ENCODE measurements around the gene OR2A14. TPM values are rescaled to one million over a fixed set of nuclear protein-coding genes. Genes with fewer than 3 reads are reported as not detected.
"Not testable (repeated sequence)": the region's sequence is repeated elsewhere in the genome, so short reads cannot be mapped to it uniquely, and the experiment has no call there.

The OR2A14 gene
- total RNA-seq, 5 donors from 2014 or later (not counting 1 experiment from before 2014, with no cell fraction given), result not detected

- H3K4me1 ChIP-seq (ENCODE audit: control insufficient read depth in 1 of 2, extremely low read depth in 1 of 2, insufficient read depth in 2 of 2, low read length in 2 of 2); POLR2A ChIA-PET; H3K9me3 Mint-ChIP-seq; H3K4me1 Mint-ChIP-seq; H3K36me3 ChIP-seq (ENCODE audit: control insufficient read depth in 2 of 2, extremely low read depth in 1 of 2, insufficient read depth in 1 of 2, low read length in 1 of 2); H3K9me3 ChIP-seq; H3K4me3 ChIP-seq (ENCODE audit: control insufficient read depth in 1 of 2, extremely low read depth in 1 of 2, low read length in 1 of 2); H3K27ac Mint-ChIP-seq; CTCF ChIA-PET; H3K36me3 Mint-ChIP-seq; H3K27ac ChIP-seq (ENCODE audit: low read length); H3K27me3 ChIP-seq (replicated peaks in 1 of 2; ENCODE audit: control insufficient read depth in 2 of 2, extremely low read depth in 1 of 2, insufficient read depth in 2 of 2, low read length in 1 of 2); H3K4me3 Mint-ChIP-seq; DNase-seq; ATAC-seq (replicated peaks in 1 of 4): not testable (repeated sequence)
- peaks cover 2 to 19% of the 10 kb centered on the region in 2 donors for H3K27me3 Mint-ChIP-seq
- WGBS (ENCODE audit: insufficient coverage), result 89% methylated on average over 2 of the region's 4 CpGs
Measured at GRCh38 chr7:144171594-144172350, 48.8 kb downstream of the OR2A14 start.

DNA sequence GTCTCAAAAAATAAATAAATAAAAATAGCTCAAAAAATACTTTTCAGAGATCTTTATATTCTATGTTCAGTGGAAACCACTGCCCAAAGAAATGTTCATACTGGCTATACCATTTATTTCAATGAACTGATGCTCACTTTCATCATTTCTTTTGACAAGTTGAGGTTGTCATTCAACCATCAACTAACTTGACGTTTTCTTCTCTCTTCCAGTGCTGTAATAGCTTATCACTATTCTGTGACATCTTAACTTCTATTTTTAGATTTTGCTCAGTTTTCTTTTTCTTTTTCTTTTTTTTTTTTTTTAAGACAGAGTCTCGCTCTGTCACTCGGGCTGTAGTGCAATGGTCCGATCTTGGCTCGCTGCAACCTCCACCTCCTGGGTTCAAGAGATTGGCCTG is 51.6 kb downstream of the OR2A14 start:
- H3K27me3 ChIP-seq (replicated peaks in 1 of 2; ENCODE audit: control insufficient read depth in 2 of 2, extremely low read depth in 1 of 2, insufficient read depth in 2 of 2, low read length in 1 of 2), result peaks cover 0 to 3% of the 10 kb centered on the region in 2 experiments
- H3K36me3 Mint-ChIP-seq, result peaks cover 3% of the 10 kb centered on the region
- H3K9me3 Mint-ChIP-seq, result peaks cover 5 to 9% (median 6%) of the 10 kb centered on the region in 3 donors
- H3K4me3 ChIP-seq (ENCODE audit: control insufficient read depth in 1 of 2, extremely low read depth in 1 of 2, low read length in 1 of 2), result no peak overlapping the region
- H3K27ac ChIP-seq (ENCODE audit: low read length), result no peak overlapping the region
- H3K27ac Mint-ChIP-seq, result no peak overlapping the region
- ATAC-seq (replicated peaks in 1 of 4) (no peak), DNase-seq (no peak)
- CTCF ChIA-PET, result interaction anchor here (0.7 to 1.3 kb wide), 3 partner anchors 61 to 219 kb away, joined by 3 to 6 read pairs (median 3); no protein-coding TSS in a partner anchor
- POLR2A ChIA-PET, result no interaction called here
- no peak overlapping the region for H3K4me3 Mint-ChIP-seq
- H3K27me3 Mint-ChIP-seq, result peaks cover 4 to 21% of the 10 kb centered on the region in 2 donors
- no peaks in the 10 kb centered on the region for H3K36me3 ChIP-seq (ENCODE audit: control insufficient read depth in 2 of 2, extremely low read depth in 1 of 2, insufficient read depth in 1 of 2, low read length in 1 of 2)
- no peaks in the 10 kb centered on the region for H3K4me1 ChIP-seq (ENCODE audit: control insufficient read depth in 1 of 2, extremely low read depth in 1 of 2, insufficient read depth in 2 of 2, low read length in 2 of 2)
- H3K4me1 Mint-ChIP-seq, result peaks cover 0 to 3% (median 0%) of the 10 kb centered on the region in 3 donors
- 84% methylated on average over 3 of the region's 5 CpGs for WGBS (ENCODE audit: insufficient coverage)
- H3K9me3 ChIP-seq, result no peaks in the 10 kb centered on the region

- ChIA-PET POLR2A (interaction anchor here in 1 of 2 donors (0.7 kb wide), 1 partner anchor 12 kb away, joined by 3 read pairs; no protein-coding TSS in a partner anchor), CTCF (interaction anchor here (0.6 to 1.6 kb wide), 5 partner anchors 9 to 1306 kb away, joined by 3 to 6 read pairs (median 3); no protein-coding TSS in a partner anchor)
- peak in 26 of 35 experiments; percentile 2 to 58 (median 18) for DNase-seq
- H3K27me3 Mint-ChIP-seq, result peaks cover 4 to 11% of the 10 kb centered on the region in 2 donors
- ATAC-seq (replicated peaks in 1 of 4), result peak; percentile 80 to 94 (median 90)
- H3K9me3 Mint-ChIP-seq; H3K4me3 ChIP-seq (ENCODE audit: control insufficient read depth in 1 of 2, extremely low read depth in 1 of 2, low read length in 1 of 2); H3K9me3 ChIP-seq; H3K27me3 ChIP-seq (replicated peaks in 1 of 2; ENCODE audit: control insufficient read depth in 2 of 2, extremely low read depth in 1 of 2, insufficient read depth in 2 of 2, low read length in 1 of 2); H3K4me3 Mint-ChIP-seq; H3K36me3 ChIP-seq (ENCODE audit: control insufficient read depth in 2 of 2, extremely low read depth in 1 of 2, insufficient read depth in 1 of 2, low read length in 1 of 2); H3K27ac ChIP-seq (ENCODE audit: low read length); H3K27ac Mint-ChIP-seq; H3K36me3 Mint-ChIP-seq; H3K4me1 ChIP-seq (ENCODE audit: control insufficient read depth in 1 of 2, extremely low read depth in 1 of 2, insufficient read depth in 2 of 2, low read length in 2 of 2); H3K4me1 Mint-ChIP-seq: not testable (repeated sequence)
- WGBS (ENCODE audit: insufficient coverage), result no CpG with 5 or more reads among the region's 10 CpGs
Measured at GRCh38 chr7:144178380-144179164, 55.6 kb downstream of the OR2A14 start.

GRCh38 chr7:144179165-144179479 is 56.1 kb downstream of the OR2A14 start:
- H3K4me1 ChIP-seq (ENCODE audit: control insufficient read depth in 1 of 2, extremely low read depth in 1 of 2, insufficient read depth in 2 of 2, low read length in 2 of 2); DNase-seq; H3K4me1 Mint-ChIP-seq; H3K36me3 Mint-ChIP-seq; H3K27ac ChIP-seq (ENCODE audit: low read length); H3K9me3 ChIP-seq; ATAC-seq (replicated peaks in 1 of 4); H3K9me3 Mint-ChIP-seq; H3K27me3 Mint-ChIP-seq; H3K4me3 ChIP-seq (ENCODE audit: control insufficient read depth in 1 of 2, extremely low read depth in 1 of 2, low read length in 1 of 2); H3K4me3 Mint-ChIP-seq; POLR2A ChIA-PET; H3K27ac Mint-ChIP-seq; CTCF ChIA-PET; H3K27me3 ChIP-seq (replicated peaks in 1 of 2; ENCODE audit: control insufficient read depth in 2 of 2, extremely low read depth in 1 of 2, insufficient read depth in 2 of 2, low read length in 1 of 2); H3K36me3 ChIP-seq (ENCODE audit: control insufficient read depth in 2 of 2, extremely low read depth in 1 of 2, insufficient read depth in 1 of 2, low read length in 1 of 2): not testable (repeated sequence)
- WGBS (ENCODE audit: insufficient coverage), result no CpG with 5 or more reads among the region's 2 CpGs

Other genes starting within 250 kb of the OR2A14 start
- 10 to 100 TPM; 12.9 to 15.0 (median 13.5) TPM for gene TCAF1, start 221.0 kb upstream of the OR2A14 start, total RNA-seq
- not detected for gene OR2F2, start 187.9 kb upstream of the OR2A14 start, total RNA-seq
- gene OR2F1, start 168.3 kb upstream of the OR2A14 start, total RNA-seq, result not detected
- gene OR6B1, start 122.9 kb upstream of the OR2A14 start, total RNA-seq, result not detected
- not detected for gene OR2A5, start 74.2 kb upstream of the OR2A14 start, total RNA-seq
- not detected for gene OR2A25, start 53.4 kb upstream of the OR2A14 start, total RNA-seq
- not detected for gene OR2A12, start 36.9 kb upstream of the OR2A14 start, total RNA-seq
- not detected for gene OR2A2, start 13.6 kb upstream of the OR2A14 start, total RNA-seq
- gene CTAGE4, start 60.3 kb downstream of the OR2A14 start, total RNA-seq, result 1 to 10 TPM in 3 of 5 donors, under 1 TPM in 2; 0.41 to 2.2 (median 1.0) TPM
- 1 to 10 TPM in 4 of 5 donors, under 1 TPM in 1; 0.98 to 2.5 (median 1.7) TPM for gene ARHGEF35, start 72.7 kb downstream of the OR2A14 start, total RNA-seq
- gene OR2A42, start 116.4 kb downstream of the OR2A14 start, total RNA-seq, result under 1 TPM in 2 of 5 donors, not detected in 3; 0.09 to 0.13 TPM
- gene OR2A7, start 141.6 kb downstream of the OR2A14 start, total RNA-seq, result 1 to 10 TPM; 1.5 to 5.6 (median 2.5) TPM
- gene CTAGE8, start 146.1 kb downstream of the OR2A14 start, total RNA-seq, result 1 to 10 TPM in 1 of 5 donors, under 1 TPM in 1, not detected in 3; 0.66 to 1.2 TPM
- gene OR2A1, start 189.2 kb downstream of the OR2A14 start, total RNA-seq, result not detected
- gene ARHGEF5, start 232.2 kb downstream of the OR2A14 start, total RNA-seq, result 1 to 10 TPM; 4.9 to 8.4 (median 5.9) TPM

All from T-cell (primary cell).